Esophagus (tissue), 2 donors: Measurements from ENCODE around the gene PSME3. TPM values are rescaled to one million over a fixed set of nuclear protein-coding genes. Genes with fewer than 3 reads are reported as not detected.
"Not testable (repeated sequence)": the region's sequence is repeated elsewhere in the genome, so short reads cannot be mapped to it uniquely, and the experiment has no call there.

Experiments used
- H3K27ac ChIP-seq, 2 donors: one replicate each; pipeline ENCODE4 v1.5.1; 2013; ENCODE audit warnings: low read depth in 2 of 2, mild to moderate bottlenecking in 2 of 2, inconsistent platforms in 1 of 2, low read length in 1 of 2, moderate library complexity in 1 of 2
- H3K27me3 ChIP-seq, 2 donors: one replicate each; pipeline ENCODE4 v1.6.1; 2013; ENCODE audit warnings: low read length in 2 of 2, control low read depth in 1 of 2, mild to moderate bottlenecking in 1 of 2; ENCODE audit not compliant: insufficient read depth in 2 of 2, control insufficient read depth in 1 of 2
- H3K36me3 ChIP-seq, 2 donors: one replicate each; pipeline ENCODE4 v1.6.1; 2013; ENCODE audit warnings: low read length in 1 of 2; ENCODE audit not compliant: control insufficient read depth in 2 of 2, insufficient read depth in 2 of 2
- H3K4me1 ChIP-seq, 2 donors: one replicate each; pipeline ENCODE4 v1.6.1; 2013; ENCODE audit warnings: low read length in 1 of 2; ENCODE audit not compliant: control insufficient read depth in 2 of 2, insufficient read depth in 2 of 2
- H3K4me3 ChIP-seq, 2 donors: one replicate each; pipeline ENCODE4 v1.5.1; 2013; ENCODE audit warnings: low read length in 2 of 2, mild to moderate bottlenecking in 2 of 2, low read depth in 1 of 2, moderate library complexity in 1 of 2
- H3K9me3 ChIP-seq, 2 donors: one replicate each; pipeline ENCODE4 v1.6.1; 2013; ENCODE audit warnings: mild to moderate bottlenecking in 2 of 2, low read depth in 1 of 2, low read length in 1 of 2, moderate library complexity in 1 of 2; ENCODE audit not compliant: control insufficient read depth in 2 of 2, insufficient read depth in 1 of 2
- WGBS, 2 donors: extraction: QIAGEN DNeasy Blood & Tissue Kit; methylation state at CpG; one replicate each; pipeline ENCODE4 v1.1.7; 2013; 5-methylcytosine and 5-hydroxymethylcytosine counted together
- polyA plus RNA-seq, 2 donors: library from polyadenylated mRNA; stranded (reverse); fragments of 200-250 nt; gene quantifications; one replicate each; pipeline ENCODE4 v1.2.3, GENCODE V29; 2013
- donor health status: healthy with polysubstance abuse.
- donor health status: Bipolar disorder and iron deficiency.

The PSME3 gene
- polyA plus RNA-seq, 2 donors = 24.8 to 69.3 TPM

DNA sequence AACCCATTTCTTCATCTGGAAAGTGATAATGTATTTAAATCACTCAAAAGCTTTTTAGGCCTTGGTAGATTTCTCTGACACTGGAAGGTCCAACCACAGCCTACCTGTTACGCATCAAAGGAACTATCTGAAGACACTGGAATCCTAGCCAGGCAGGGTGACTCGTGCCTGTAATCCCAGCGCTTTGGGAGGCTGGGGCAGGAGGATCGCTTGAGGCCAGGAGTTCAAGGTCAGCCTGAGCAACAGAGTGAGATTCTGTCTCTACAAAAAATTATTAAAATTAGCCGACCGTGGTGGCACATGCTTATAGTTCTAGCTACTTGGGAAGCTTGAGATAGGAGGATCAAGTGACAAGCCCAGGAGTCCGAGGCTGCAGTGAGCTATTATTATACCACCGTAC is 49.0 kb downstream of the PSME3 start:
- Histone ChIP-seq H3K27ac (no peak overlapping the region), H3K9me3 (no peaks in the 10 kb centered on the region), H3K4me1 (no peaks in the 10 kb centered on the region), H3K27me3 (no peaks in the 10 kb centered on the region), H3K4me3 (no peak overlapping the region), H3K36me3 (no peaks in the 10 kb centered on the region)
- WGBS, 2 donors = 86 to 89% methylated on average over 8 of the region's 8 CpGs

DNA sequence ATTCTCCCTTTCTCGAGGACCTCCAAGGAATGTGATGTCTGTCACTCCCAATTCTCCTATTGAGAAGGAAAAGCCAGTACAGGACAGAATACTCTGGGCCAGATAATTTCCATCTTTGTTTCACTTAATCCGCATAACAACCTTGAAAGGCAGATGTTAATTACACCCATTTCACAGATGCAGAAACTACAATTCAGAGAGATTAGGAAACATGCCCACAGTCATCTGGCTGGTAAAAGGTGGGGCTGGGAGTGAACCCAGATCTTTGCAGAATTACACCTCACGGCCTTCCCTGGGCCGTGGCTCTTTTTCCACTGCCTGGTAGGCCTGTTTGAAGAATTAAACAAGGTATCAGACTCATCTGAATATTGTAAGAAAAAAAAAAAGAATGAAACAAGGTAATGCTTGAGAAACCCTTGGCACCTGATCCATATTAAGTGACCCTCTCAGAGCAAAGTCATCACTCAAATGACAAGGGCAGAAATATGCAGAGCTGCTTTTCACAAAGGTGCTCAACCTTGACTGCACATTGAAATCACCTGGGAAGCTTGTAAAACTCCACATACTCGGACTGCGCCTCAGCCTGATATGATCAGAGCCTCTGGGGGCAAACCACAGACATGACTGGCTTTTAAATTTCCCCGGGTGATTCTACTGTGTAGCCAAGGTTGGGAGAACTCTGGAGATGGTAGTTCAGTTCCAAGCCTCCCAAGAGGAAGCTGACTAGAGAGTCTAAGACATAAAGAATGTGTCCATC is 50.8 kb downstream of the PSME3 start:
- Histone ChIP-seq H3K36me3 (no peaks in the 10 kb centered on the region), H3K4me1 (no peaks in the 10 kb centered on the region), H3K4me3 (no peak overlapping the region), H3K9me3 (no peaks in the 10 kb centered on the region), H3K27ac (no peak overlapping the region), H3K27me3 (no peaks in the 10 kb centered on the region)
- 82 to 83% methylated on average over 7 of the region's 7 CpGs for WGBS, 2 donors

DNA sequence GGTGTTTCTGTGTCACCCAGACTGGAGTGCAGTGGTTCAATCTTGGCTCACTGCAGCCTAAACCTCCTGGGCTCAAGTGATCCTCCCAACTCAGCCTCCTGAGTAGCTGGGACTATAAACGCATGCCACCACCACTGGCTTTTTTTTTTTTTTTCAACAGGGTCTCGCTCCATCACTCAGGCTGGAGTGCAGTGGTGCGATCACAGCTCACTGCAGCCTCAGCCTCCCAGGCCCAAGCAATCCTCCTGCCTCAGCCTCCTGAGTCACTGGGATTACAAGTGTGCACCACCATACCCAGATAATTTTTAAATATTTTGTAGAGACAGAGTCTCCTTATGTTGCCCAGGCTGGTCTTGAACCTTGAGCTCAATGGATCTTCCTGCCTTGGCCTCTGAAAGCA is 52.6 kb downstream of the PSME3 start:
- not testable (repeated sequence) for H3K27ac ChIP-seq

GRCh38 chr17:42886283-42887176 is 53.3 kb downstream of the PSME3 start:
- 51 to 56% methylated on average over 15 of the region's 15 CpGs for WGBS, 2 donors
- Histone ChIP-seq H3K27me3 (no peaks in the 10 kb centered on the region), H3K4me3 (no peak overlapping the region), H3K4me1 (no peaks in the 10 kb centered on the region), H3K9me3 (no peaks in the 10 kb centered on the region), H3K36me3 (no peaks in the 10 kb centered on the region), H3K27ac (no peak overlapping the region)

More for the DNA sequence above, 52.6 kb downstream of the PSME3 start:
- H3K9me3 ChIP-seq, H3K4me1 ChIP-seq, H3K4me3 ChIP-seq, H3K36me3 ChIP-seq, H3K27me3 ChIP-seq: not testable (repeated sequence)
- 90 to 94% methylated on average over 3 of the region's 3 CpGs for WGBS, 2 donors

- Histone ChIP-seq H3K27me3 (no peaks in the 10 kb centered on the region), H3K4me3 (no peak overlapping the region), H3K4me1 (no peaks in the 10 kb centered on the region), H3K36me3 (no peaks in the 10 kb centered on the region), H3K27ac (no peak overlapping the region), H3K9me3 (no peaks in the 10 kb centered on the region)
- WGBS, 2 donors = 88 to 92% methylated on average over 7 of the region's 7 CpGs
Measured at GRCh38 chr17:42889809-42890208, 56.6 kb downstream of the PSME3 start.

DNA sequence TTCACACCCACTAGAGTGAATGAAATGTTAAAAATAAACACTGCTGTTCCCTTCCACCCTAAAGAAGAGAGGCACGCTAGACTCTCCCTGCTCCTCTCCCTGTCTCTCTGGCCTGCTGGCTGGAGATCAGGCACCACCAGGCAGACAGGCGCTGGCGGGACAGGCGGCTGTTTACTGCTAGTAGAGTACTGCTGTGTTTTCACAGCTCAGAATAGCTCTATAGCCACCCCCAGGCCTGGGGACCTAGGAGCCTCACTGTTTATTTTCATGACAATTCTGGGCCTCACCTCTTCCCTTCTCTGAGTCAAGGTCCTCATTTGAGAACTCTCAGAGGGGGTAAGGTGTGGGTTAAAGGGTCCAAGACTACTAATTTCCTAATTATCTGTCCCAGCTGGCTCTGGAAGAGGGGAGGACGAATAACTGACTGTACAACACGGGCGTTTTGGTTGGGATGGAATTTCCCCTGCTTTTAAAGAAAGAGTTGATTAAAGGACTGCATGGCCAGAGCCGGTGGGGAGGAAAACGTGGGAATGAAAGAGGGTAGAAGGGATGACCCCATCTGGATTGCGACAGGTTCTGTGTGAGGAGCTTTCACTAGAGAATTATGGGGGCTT is 58.4 kb downstream of the PSME3 start:
- H3K9me3 ChIP-seq = no peaks in the 10 kb centered on the region
- H3K27ac ChIP-seq = peak overlapping the region; percentile 54 to 64
- H3K27me3 ChIP-seq = no peaks in the 10 kb centered on the region
- WGBS, 2 donors = 52 to 56% methylated on average over 10 of the region's 10 CpGs
- H3K36me3 ChIP-seq = no peaks in the 10 kb centered on the region
- H3K4me1 ChIP-seq = no peaks in the 10 kb centered on the region
- H3K4me3 ChIP-seq = no peak overlapping the region

DNA sequence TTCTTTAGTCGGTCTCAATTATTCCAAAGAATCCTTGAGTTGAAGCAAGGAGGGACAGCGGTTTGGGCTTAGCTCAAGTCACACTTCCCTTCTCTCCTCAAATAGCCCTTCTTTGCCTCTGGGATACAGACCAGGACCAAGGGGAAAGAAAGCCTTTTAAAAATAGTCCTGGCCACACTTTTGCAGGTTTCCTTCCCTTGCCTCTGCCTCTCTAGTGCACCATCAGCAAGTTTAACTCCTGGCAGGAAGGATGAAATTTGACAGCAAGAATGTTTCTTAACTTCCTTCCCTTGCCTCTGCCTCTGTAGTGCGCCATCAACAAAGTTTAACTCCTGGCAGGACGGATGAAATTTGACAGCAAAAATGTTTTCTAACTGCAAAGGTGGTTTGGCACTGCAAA is 60.2 kb downstream of the PSME3 start:
- H3K4me1 ChIP-seq = no peaks in the 10 kb centered on the region
- H3K27ac ChIP-seq = no peak overlapping the region
- H3K4me3 ChIP-seq = no peak overlapping the region
- no peaks in the 10 kb centered on the region for H3K36me3 ChIP-seq
- WGBS, 2 donors = 45 to 55% methylated on average over 4 of the region's 4 CpGs
- H3K27me3 ChIP-seq = no peaks in the 10 kb centered on the region
- no peaks in the 10 kb centered on the region for H3K9me3 ChIP-seq

Other genes starting within 250 kb of the PSME3 start
- 10 to 100 TPM; 15.3 to 28.5 TPM for gene RETREG3, start 224.0 kb upstream of the PSME3 start, polyA plus RNA-seq
- 10 to 100 TPM; 27.2 to 49.9 TPM for gene TUBG1, start 223.7 kb upstream of the PSME3 start, polyA plus RNA-seq
- 10 to 100 TPM in 1 of 2 donors, 1 to 10 TPM in 1; 7.6 to 12.0 TPM for gene TUBG2, start 174.1 kb upstream of the PSME3 start, polyA plus RNA-seq
- gene PLEKHH3, start 156.4 kb upstream of the PSME3 start, polyA plus RNA-seq = 10 to 100 TPM; 49.4 to 84.6 TPM
- gene CCR10, start 151.6 kb upstream of the PSME3 start, polyA plus RNA-seq = under 1 TPM; 0.22 to 0.42 TPM
- 1 to 10 TPM; 1.3 to 1.5 TPM for gene CNTNAP1, start 150.9 kb upstream of the PSME3 start, polyA plus RNA-seq
- 10 to 100 TPM; 15.6 to 19.8 TPM for gene EZH1, start 88.4 kb upstream of the PSME3 start, polyA plus RNA-seq
- gene RAMP2, start 72.2 kb upstream of the PSME3 start, polyA plus RNA-seq = 10 to 100 TPM in 1 of 2 donors, 1 to 10 TPM in 1; 7.5 to 13.5 TPM
- 100 to 1,000 TPM in 1 of 2 donors, 10 to 100 TPM in 1; 42.8 to 123 TPM for gene VPS25, start 59.9 kb upstream of the PSME3 start, polyA plus RNA-seq
- gene WNK4, start 52.8 kb upstream of the PSME3 start, polyA plus RNA-seq = 10 to 100 TPM in 1 of 2 donors, 1 to 10 TPM in 1; 6.7 to 12.8 TPM
- 100 to 1,000 TPM in 1 of 2 donors, 10 to 100 TPM in 1; 89.9 to 185 TPM for gene COA3, start 34.7 kb upstream of the PSME3 start, polyA plus RNA-seq
- gene CNTD1, start 34.5 kb upstream of the PSME3 start, polyA plus RNA-seq = under 1 TPM; 0.18 TPM
- 10 to 100 TPM; 29.1 to 53.9 TPM for gene BECN1, start 9.1 kb upstream of the PSME3 start, polyA plus RNA-seq
- gene AOC2, start 11.2 kb downstream of the PSME3 start, polyA plus RNA-seq = under 1 TPM; 0.24 to 0.86 TPM
- 10 to 100 TPM in 1 of 2 donors, 1 to 10 TPM in 1; 9.7 to 25.3 TPM for gene AOC3, start 17.8 kb downstream of the PSME3 start, polyA plus RNA-seq
- gene G6PC1, start 67.4 kb downstream of the PSME3 start, polyA plus RNA-seq = not detected
- gene AARSD1, start 131.1 kb downstream of the PSME3 start, polyA plus RNA-seq = 10 to 100 TPM; 36.0 to 47.8 TPM
- gene PTGES3L, start 146.7 kb downstream of the PSME3 start, polyA plus RNA-seq = under 1 TPM; 0.65 to 0.94 TPM
- 1 to 10 TPM; 5.2 to 5.7 TPM for gene RUNDC1, start 147.2 kb downstream of the PSME3 start, polyA plus RNA-seq
- 1,000 to 10,000 TPM; 2,102 to 2,622 TPM for gene RPL27, start 165.0 kb downstream of the PSME3 start, polyA plus RNA-seq
- gene IFI35, start 173.4 kb downstream of the PSME3 start, polyA plus RNA-seq = 1 to 10 TPM; 7.4 to 9.0 TPM
- 100 to 1,000 TPM in 1 of 2 donors, 10 to 100 TPM in 1; 97.6 to 103 TPM for gene VAT1, start 189.0 kb downstream of the PSME3 start, polyA plus RNA-seq
- under 1 TPM; 0.53 to 0.54 TPM for gene RND2, start 191.8 kb downstream of the PSME3 start, polyA plus RNA-seq